Stimulated activated CD8-positive, alpha-beta memory T cell treated with anti-CD3 and anti-CD28 coated beads, Interleukin-15, amount 100 ng/mL, for 4 hours (primary cell): Measurements from ENCODE around the gene BAIAP2.

Source experiments
- DNase-seq, 2 donors: peaks; one replicate each; pipeline ENCODE4 v3.0.0-alpha.2; 2020; ENCODE audit warnings: low read depth in 2 of 2

BAIAP2 gene

GRCh38 chr17:81109957-81110356 is 75.0 kb downstream of the BAIAP2 start:
- no peak for DNase-seq

GRCh38 chr17:81110488-81111040 is 75.6 kb downstream of the BAIAP2 start:
- DNase-seq = no peak

GRCh38 chr17:81111066-81111465 is 76.1 kb downstream of the BAIAP2 start:
- DNase-seq = no peak

GRCh38 chr17:81112450-81112849 is 77.5 kb downstream of the BAIAP2 start:
- no peak for DNase-seq

- DNase-seq = no peak
Observed at GRCh38 chr17:81113158-81113724, 78.3 kb downstream of the BAIAP2 start.

GRCh38 chr17:81114351-81115093 is 79.6 kb downstream of the BAIAP2 start:
- DNase-seq = no peak

- no peak for DNase-seq
Observed at GRCh38 chr17:81115219-81115618, 80.3 kb downstream of the BAIAP2 start.

GRCh38 chr17:81115749-81116464 is 81.0 kb downstream of the BAIAP2 start:
- DNase-seq = no peak

- no peak for DNase-seq
Observed at GRCh38 chr17:81116704-81117103, 81.8 kb downstream of the BAIAP2 start.

GRCh38 chr17:81117672-81118198 is 82.8 kb downstream of the BAIAP2 start:
- DNase-seq = no peak

- DNase-seq = no peak
Observed at GRCh38 chr17:81118308-81119221, 83.6 kb downstream of the BAIAP2 start.

GRCh38 chr17:81119223-81120148 is 84.5 kb downstream of the BAIAP2 start:
- DNase-seq = peak; percentile 54 to 69

GRCh38 chr17:81120149-81120484 is 85.2 kb downstream of the BAIAP2 start:
- no peak for DNase-seq

GRCh38 chr17:81120695-81121621 is 86.0 kb downstream of the BAIAP2 start:
- no peak for DNase-seq

GRCh38 chr17:81121841-81122733 is 87.1 kb downstream of the BAIAP2 start:
- DNase-seq = no peak

GRCh38 chr17:81123052-81124048 is 88.4 kb downstream of the BAIAP2 start:
- no peak for DNase-seq

GRCh38 chr17:81124377-81124776 is 89.4 kb downstream of the BAIAP2 start:
- DNase-seq = no peak
